Measurements from ENCODE around the gene TMEM132E.

The TMEM132E gene

DNA sequence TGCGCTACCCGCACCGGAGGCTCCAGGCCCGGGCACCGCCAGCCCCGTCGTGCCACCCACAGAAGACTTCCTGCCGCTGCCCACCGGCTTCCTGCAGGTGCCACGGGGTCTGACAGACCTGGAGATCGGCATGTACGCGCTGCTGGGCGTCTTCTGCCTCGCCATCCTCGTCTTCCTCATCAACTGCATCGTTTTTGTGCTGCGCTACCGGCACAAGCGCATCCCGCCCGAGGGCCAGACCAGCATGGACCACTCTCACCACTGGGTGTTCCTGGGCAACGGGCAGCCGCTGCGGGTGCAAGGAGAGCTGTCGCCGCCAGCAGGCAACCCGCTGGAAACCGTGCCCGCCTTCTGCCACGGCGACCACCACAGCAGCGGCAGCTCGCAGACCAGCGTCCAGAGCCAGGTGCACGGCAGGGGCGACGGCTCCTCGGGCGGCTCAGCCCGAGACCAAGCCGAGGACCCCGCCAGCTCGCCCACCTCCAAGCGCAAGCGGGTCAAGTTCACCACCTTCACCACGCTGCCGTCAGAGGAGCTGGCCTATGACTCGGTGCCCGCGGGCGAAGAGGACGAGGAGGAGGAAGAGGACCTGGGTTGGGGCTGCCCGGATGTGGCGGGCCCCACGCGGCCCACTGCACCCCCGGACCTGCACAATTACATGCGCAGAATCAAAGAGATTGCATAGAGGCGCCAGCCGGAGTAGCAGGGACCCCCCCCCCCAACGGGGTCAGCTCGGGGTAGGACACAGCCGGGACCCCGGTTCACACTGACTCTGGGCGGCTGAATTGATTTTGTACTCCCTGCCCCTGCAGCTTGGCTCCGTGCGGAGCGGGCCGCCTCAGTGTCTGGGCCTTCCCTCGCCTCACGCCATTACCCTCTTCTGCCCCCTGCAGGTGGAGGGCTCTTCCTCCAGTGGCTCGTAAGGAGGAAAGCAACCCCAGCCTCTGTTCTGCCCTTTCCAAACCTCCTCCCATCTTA, 58.5 kb downstream of the TMEM132E start:
- DNase-seq = peak; percentile 86

DNA sequence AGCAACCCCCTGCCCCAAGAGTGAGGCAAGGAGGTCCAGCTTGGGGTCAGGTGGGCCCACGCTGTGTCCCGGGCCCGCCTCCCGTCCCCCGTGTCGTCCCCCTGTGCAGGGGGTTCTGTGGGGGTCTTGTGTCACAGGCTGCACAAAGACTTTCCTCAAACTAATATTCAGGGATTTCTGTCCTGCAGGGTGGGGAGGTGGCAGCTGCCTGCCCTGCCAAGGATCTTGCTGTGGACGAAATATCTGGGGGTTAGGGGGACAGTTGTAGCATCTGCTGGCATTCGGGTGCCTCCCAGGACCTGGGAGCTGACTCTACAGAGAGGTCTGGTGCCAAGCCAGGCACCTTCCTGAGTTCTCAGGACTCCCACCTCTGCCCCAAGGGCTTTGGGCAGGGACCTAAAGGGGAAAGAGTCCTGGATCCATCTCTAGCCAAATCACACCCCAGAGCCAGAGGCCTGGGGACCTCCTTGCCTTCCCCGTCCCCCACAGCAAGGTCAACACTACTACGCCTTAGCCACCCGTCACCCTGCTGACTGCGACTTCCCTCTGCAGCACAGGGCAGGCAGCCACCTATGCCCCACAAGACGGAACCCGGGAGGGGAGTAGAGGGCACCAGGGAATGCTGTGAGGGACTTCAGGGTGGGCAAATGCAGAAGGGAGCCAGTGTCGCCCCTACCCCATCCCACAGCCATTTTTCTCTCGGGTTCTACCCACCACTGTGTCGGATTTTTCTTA, 59.3 kb downstream of the TMEM132E start:
- DNase-seq = no peak

DNA sequence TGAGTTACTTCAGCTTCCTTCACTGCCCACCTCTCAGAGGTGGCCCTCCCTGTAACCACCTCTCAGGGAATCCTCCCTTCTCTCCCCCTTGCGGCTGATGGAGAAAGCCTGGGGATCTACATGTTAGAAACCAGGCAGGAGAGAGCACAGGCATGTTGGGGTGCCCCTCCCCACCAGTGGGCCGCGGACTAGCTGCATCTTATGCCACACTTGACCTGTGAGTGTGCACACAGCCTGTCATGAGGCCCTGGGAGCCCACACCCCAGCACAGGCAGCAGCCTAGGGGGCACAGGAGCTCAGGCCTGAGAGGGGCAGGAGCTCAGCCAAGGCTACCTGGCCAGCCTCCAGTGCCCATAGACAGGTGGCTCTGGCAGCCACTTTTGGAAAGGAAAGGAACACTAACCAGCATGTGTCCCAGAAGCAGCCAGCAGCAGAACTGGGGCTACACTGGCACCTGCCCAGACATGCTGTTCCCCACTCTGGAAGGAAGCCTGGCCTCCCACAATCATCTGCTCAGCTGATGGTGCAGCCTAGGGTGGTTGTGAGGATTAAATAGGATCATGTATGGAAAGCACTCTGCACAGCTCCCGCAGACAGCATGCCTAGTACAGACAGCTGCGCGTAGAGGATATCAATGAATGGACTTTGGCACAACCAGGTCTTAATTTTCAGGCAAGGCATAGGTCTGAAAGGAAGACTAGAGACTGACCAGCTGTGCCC, 60.5 kb downstream of the TMEM132E start:
- no peak for DNase-seq

DNA sequence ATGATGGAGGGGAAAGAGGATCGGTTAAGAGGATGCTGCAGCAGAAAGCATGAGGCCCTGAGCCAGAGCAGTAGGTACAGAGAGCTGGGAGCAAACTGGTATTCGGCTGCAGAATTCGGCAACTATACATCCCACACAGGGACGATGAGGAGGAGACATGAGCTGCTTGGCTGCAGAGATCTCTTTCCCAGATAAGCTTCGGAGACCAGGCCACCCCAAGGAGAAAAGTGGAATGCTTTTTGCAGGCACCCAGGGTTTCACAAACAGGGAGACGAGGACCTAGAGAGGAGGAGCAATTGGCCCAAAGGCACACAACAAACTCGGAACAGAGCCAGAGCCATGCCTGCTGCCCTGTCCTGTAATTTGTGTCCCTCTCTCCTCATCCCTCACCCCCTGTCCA, 62.0 kb downstream of the TMEM132E start:
- DNase-seq = no peak

DNA sequence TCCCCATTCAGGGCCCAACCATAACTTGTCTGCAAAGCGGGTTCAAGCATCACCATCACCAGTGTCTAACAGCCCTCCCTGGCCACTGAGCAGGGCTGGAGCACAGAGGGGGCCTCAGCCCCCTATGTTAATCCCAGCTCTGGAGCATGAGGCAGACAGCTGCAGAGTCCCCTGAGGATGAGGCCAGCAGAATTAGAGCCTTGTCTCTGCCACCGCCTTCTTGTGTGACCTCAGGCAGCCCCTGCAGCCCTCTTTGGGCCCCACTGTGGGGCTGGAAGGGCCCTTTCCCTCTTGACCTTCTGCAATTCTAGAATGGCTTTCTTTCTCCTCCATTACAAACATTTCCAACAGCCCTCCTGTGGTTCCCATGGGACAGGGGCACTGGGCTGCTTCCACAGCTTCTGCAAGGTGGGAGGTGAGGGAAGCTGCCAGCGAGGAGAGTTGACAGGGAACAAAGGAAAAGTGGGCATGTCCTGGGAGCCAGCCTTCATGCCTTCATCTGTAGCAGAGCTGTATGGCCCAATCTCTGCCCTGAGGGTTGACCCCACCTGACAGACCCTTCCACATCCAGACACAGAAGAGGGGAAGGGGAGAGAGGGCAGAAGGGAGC, 65.7 kb downstream of the TMEM132E start:
- no peak for DNase-seq

DNA sequence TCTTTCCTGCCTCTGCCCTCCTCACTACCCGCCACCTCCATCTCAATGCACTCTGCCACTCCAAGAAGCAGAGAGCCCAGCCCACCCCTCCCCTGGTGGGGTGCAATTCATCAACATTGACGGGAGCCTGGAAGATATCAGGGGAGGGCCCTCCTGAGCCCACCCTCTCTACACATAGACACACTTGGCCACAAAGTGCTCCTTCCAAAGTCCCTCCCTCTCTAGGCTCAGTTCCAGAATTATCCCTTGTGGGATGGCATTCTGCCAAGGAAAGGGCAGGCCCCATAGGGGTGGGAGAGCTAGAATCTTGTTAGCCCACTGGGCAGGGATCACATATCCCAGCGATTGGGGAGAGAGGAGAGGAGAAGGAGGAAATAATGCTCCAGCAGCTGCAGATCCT, 66.2 kb downstream of the TMEM132E start:
- DNase-seq = no peak

DNA sequence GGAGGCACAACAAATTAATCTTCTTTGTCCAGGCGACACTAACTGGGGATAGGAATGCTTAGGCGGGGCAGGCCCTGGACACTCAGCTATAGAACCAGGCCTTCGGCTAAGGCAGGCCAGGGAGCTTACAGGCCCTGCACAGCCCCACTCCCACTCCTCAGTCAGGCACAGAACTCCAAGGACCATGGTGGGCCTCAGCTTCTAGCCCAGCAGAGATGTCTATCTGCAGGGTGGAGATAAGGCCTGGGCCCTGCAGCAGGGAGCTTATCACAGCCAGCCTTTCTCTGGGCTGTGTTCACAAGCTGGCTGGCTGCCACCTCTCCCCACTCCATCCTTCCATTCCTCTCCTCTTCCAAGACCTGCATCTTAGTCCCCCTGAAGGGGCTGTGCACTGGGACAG, 68.1 kb downstream of the TMEM132E start:
- no peak for DNase-seq

DNA sequence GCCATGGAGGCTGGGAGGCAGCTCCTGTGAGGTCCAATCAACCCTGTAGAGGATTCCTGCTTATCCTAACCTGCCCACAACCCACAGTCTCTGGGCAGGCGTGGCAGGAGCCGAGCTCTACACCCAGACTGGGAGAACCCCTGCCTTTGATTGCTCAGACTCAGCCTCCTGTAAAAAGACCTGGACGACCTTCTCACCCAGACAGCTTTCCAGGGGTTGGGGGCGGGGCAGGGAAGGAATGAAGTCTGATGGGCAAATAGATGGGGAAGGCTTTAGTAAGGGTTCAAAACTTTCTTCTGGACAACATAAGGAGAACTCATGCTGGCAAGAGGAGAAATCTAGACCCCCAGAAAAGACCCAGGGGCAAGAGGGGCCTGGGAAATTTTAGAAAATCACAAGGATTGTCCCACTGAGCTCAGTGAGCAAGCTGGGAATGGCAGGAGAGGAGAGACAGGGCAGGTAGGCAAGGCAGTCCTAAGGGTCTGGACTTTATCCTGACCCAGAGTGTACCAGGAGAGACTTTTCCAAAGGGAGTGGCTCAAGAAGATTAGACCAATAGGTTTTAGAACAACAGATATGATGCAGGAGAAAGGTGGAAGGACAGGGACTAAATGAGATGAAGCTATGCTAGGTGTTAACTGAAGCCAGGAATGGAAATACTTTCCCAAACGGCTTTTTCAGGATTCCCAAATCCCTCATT, 70.8 kb downstream of the TMEM132E start:
- DNase-seq = no peak

DNA sequence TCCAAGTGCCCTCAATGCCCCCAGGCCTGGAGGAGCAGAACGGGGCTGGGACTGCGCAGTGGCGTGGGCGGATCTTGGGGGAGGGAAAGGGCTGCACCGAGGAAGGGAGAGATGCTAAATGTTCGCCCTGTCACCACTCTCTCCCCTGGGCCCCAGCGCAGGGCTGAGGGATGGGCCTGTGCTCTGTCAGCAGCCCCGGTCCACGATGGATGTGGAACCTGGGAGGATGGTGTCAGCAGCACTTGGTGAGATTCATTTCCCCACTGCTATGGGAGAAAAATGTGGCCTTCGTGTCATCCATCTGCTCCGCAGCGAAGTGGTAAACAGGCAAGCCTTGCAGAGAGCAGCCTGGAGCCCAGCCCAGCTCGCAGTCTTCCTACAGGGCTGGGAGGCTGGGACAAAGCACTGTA, 72.0 kb downstream of the TMEM132E start:
- no peak for DNase-seq

DNA sequence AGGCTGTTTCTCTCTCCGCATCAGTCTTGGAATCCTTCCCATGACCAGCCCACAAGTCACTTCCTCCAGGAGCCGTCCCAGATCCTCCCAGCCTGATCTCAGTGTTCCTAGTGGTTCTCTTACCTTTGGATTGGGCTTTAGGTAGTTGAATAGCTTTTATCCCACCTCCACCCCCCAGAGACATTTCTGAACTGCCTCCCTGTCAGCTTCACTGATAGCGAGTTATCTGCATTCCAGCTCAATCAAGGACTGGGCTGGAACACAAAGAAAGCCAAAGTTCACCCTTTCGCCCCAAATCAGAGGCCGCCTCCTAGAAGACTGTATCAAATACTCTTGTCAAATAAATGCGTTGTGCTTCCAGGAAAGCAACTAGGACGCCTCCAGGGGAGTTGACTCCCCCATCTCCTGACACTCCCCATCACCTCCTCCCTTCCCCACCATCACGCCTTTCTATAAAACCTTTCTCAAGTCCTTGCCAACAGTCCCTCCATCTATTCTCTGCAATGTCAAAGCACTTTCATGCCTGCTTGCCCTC, 72.7 kb downstream of the TMEM132E start:
- no peak for DNase-seq

DNA sequence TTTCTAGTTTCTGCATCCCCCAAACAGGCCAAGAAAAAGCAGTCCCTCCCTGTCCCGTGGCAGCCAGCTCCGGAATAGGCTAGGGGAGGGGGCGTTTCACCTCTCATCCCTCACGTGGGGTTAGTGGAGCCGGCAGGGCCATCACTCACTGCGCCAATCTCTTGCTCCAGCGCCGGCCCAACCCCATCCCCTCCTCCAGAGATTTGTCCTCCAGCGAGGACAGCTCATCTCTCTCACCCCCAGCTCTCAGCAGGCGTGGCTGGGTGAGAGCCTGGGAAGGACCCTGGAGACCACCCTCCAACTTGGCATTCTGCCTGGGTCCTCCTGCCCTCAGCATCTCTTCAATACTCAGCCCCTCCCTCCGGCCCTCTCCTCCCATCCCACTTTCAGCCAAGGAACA, 74.1 kb downstream of the TMEM132E start:
- no peak for DNase-seq

DNA sequence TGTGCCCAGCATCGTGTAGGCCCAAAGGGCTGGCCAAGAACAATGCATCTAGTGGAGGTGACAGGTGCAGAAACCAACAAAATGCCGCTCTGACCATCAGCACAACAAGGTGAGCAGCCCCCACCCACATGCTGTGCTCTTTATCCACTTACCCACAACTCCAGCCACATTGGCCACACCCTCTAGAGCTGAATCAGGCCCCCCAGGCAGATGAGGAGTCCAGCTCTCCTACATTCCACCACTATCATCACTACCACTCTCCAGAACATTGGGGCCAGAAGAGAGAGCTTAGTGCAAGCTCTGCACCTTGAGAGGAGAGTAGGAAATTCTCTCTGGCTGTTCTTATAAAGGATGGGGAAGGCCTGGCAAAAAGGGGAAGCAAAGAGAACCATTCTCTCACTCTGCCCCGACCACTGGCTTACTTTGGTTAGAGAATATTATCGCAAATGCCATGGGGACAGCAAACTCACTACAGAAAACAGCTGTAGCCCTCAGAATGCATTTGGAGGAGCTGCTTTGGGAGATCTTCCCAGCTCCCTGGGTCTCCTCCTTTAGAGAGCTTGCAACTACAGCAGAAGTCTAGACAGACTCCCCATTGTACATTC, 75.0 kb downstream of the TMEM132E start:
- no peak for DNase-seq

DNA sequence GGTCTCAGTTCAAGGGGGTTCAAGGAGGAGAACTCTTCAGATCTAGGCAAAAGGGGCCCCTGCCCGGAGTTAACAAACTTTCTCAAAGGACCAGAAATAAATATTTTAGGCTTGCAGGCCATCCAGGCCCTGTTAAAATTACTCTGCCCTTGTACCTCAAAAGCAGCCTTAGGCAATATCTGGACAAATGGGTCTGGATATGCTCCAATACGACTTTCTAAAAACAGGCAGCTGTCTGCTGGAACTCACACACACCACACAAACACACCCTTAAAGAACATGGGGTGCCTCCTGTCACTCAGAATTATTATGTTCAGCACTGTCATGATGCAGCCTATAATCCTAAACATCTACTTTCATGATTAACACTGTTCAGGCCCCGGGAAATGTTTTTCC, 75.5 kb downstream of the TMEM132E start:
- DNase-seq = no peak

DNA sequence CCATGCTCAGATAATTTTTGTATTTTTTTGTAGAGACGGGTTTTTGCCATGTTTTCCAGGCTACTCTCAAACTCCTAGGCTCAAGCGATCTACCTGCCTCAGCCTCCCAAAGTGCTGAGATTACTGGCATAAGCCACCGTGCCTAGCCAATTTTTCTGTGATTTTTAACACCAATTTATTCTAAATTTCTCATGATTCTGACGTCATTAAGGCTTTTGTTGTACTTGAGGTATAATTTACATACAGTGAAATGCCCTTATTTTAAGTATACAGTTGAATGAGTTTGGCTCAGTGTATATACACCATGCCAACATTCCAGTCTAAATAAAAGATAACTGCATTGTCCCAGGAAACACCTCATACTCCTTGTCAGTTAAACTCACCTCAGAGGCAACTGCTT, 77.4 kb downstream of the TMEM132E start:
- no peak for DNase-seq

DNA sequence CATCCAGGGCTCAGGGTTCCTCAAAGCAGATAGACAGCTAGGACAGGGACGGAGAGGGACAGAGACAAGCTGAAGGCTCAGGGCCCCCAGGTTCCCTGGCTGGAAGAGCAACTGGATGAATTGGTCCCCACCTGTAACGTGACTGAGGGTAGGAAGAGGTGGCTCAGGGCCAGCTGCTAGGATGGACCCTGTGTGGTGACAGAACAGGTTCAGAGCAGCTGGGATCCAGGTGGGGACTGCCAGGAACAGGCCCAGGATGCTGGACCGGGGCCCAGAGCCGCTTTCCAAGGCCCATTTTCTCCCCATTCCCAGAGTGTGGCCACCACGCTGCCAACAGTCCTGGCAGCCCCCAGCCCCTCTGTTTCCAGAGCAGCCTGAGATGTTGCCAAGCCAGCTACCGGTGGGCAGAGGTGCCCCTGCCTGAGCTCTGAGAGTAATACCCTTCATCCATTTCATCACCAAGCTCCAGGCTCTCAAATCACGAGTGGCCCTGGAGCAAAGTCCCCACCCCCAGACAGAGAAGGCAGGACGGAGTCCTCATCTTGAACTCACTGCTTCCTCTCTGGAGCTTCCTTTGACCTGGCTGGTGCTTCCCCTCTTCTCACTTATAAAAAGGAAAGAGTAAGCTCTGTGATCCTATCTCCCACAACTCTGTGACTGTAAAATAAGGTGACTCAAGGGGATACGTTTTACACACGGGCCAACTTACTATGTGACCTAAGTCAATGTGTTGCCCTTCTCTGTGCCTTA, 79.6 kb downstream of the TMEM132E start:
- DNase-seq = no peak

DNA sequence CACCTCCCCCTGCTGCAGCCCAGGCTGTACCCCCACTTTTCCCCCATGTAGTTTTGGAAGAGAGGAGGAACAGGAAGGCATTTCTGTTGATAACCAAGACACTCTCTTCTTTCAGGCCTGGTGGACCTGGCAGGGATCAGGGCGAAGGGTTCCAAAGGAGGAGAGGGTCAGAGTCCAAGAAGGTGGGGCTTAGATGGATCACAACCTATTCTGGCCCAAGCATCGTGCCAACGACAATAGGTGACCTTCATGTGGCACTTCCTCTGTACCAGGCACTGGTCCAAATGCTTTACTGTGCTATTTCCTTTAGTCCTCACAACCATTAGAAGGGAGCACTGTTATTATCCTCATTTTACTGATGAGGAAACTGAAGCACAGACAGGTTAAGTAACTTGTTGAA, 84.3 kb downstream of the TMEM132E start:
- no peak for DNase-seq

DNA sequence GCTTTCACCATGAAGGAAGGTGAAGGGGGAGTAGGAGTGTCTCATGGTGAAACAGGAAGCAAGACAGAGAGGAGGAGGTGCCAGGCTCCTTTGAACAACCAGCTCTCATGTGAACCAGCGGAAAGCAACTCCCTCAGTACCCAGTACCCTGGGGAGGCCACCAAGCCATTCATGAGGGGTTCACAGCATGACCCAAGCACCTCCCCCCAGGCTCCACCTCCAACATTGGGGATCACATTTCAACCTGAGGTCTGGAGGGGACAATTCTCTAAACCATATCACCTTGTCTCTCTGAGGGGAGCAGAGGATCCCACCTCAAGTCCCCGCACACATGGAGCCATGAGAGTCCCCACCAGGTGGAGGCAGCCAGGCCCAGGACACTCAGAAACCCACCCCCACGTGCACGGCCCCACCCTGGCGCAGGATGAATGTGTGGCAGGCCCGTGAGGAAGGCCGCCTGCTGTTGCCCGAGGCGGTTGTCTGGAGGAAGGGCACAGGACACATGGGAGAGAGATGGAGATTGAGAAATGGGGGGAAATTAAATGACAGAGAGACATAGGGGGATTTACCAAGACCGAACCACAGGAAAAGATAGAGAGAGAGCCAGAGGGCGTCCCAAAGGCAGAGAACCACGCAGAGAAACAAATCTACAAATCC, 85.9 kb downstream of the TMEM132E start:
- DNase-seq = peak; percentile 2

DNA sequence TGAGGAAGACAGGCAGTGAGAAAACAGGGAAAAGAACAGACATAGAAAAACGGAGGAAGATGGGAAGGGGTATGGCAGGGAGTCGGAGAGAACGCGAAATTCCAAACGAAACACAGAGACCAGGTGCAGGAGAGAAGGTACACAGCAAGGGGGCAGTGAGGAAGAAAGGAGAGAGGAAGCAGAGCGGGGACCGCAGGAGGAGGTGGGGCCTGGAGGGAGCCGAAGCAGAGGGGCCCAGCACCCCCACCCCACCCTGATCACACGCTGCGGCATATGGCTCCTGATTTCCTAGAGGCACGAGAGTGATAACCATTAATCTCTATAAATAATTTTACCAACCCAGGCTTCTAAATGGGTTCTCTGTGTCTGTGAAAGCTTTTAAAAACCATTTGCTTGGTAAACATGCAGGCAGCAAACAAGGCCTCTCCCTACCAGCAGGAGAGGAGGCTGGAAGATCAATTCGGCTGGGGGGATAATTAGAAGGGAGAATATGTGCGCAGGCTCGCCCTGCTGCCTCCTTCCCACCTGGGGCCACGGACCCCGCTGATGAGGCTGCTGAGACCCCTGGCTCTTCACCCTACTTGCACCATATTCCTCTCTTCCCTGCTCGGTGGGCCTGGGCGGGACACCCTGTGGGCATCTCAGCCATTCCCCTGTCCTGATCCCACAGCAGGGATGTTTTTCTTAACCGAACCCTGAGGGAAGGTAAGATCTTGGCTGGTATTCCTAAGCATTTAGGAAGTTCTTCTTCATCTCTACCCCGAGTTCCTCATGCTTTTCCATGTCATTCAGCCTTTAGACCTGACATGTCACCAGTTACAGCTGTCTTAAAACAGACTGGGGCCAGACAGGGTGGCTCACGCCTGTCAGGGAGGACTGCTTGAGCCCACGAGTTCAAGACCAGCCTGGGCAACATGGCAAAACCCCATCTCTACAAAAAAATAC, 86.7 kb downstream of the TMEM132E start:
- DNase-seq = no peak

DNA sequence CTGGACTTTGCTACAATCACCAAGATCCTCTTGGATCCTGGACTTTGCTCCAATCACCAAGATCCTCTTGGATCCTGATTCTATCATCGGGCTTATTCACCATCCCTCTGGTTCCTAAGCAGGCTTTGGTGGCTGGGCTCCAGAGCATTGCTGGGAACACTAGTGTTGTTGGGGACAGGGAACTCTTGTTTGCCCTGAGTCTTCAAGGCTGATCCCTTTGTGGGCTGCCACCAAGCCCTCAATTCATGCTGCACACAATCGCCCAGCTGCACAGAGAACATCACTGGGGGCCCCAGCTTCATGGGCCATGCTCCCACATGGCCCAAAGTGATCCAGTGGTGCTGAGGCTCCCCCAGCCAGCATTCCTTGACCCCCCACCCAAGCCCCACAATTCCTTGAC, 88.3 kb downstream of the TMEM132E start:
- no peak for DNase-seq
